ENCODE results near the gene CEP112.

Gene CEP112

GRCh38 chr17:65655706-65656105 lies 536.2 kb downstream of the CEP112 start:
- DNase-seq (ENCODE audit: low read depth in 3 of 3) = no peak

GRCh38 chr17:65644545-65644944 lies 547.4 kb downstream of the CEP112 start:
- DNase-seq (ENCODE audit: low read depth in 3 of 3) = no peak

GRCh38 chr17:65638221-65638975 lies 553.5 kb downstream of the CEP112 start:
- DNase-seq (ENCODE audit: low read depth in 3 of 3) = no peak

- DNase-seq (ENCODE audit: low read depth in 3 of 3) = no peak
Observed at GRCh38 chr17:65637786-65638185, 554.1 kb downstream of the CEP112 start.

GRCh38 chr17:65634533-65634932 lies 557.4 kb downstream of the CEP112 start:
- DNase-seq (ENCODE audit: low read depth in 3 of 3) = no peak

- DNase-seq (ENCODE audit: low read depth in 3 of 3) = no peak
Observed at GRCh38 chr17:65633988-65634387, 557.9 kb downstream of the CEP112 start.

- DNase-seq (ENCODE audit: low read depth in 3 of 3) = no peak
Observed at GRCh38 chr17:65633146-65633881, 558.6 kb downstream of the CEP112 start.

- DNase-seq (ENCODE audit: low read depth in 3 of 3) = no peak
Observed at GRCh38 chr17:65630502-65630901, 561.4 kb downstream of the CEP112 start.

- DNase-seq (ENCODE audit: low read depth in 3 of 3) = no peak
Observed at GRCh38 chr17:65629234-65629690, 562.7 kb downstream of the CEP112 start.

GRCh38 chr17:65628644-65629036 lies 563.3 kb downstream of the CEP112 start:
- no peak for DNase-seq (ENCODE audit: low read depth in 3 of 3)

GRCh38 chr17:65627891-65628643 lies 563.9 kb downstream of the CEP112 start:
- DNase-seq (ENCODE audit: low read depth in 3 of 3) = no peak

- no peak for DNase-seq (ENCODE audit: low read depth in 3 of 3)
Observed at GRCh38 chr17:65627108-65627507, 564.8 kb downstream of the CEP112 start.

GRCh38 chr17:65626451-65626850 lies 565.5 kb downstream of the CEP112 start:
- DNase-seq (ENCODE audit: low read depth in 3 of 3) = no peak

GRCh38 chr17:65618516-65618915 lies 573.4 kb downstream of the CEP112 start:
- no peak for DNase-seq (ENCODE audit: low read depth in 3 of 3)

- DNase-seq (ENCODE audit: low read depth in 3 of 3) = no peak
Observed at GRCh38 chr17:65617496-65617895, 574.4 kb downstream of the CEP112 start.

- no peak for DNase-seq (ENCODE audit: low read depth in 3 of 3)
Observed at GRCh38 chr17:65609749-65610148, 582.2 kb downstream of the CEP112 start.

GRCh38 chr17:65609286-65609685 lies 582.6 kb downstream of the CEP112 start:
- DNase-seq (ENCODE audit: low read depth in 3 of 3) = no peak

GRCh38 chr17:65604070-65604469 lies 587.9 kb downstream of the CEP112 start:
- DNase-seq (ENCODE audit: low read depth in 3 of 3) = no peak

- DNase-seq (ENCODE audit: low read depth in 3 of 3) = no peak
Observed at GRCh38 chr17:65601881-65602280, 590.1 kb downstream of the CEP112 start.

- no peak for DNase-seq (ENCODE audit: low read depth in 3 of 3)
Observed at GRCh38 chr17:65601145-65601544, 590.8 kb downstream of the CEP112 start.

GRCh38 chr17:65600518-65600917 lies 591.4 kb downstream of the CEP112 start:
- no peak for DNase-seq (ENCODE audit: low read depth in 3 of 3)

GRCh38 chr17:65599650-65600049 lies 592.3 kb downstream of the CEP112 start:
- no peak for DNase-seq (ENCODE audit: low read depth in 3 of 3)

All from stimulated activated CD4-positive, alpha-beta T cell treated with anti-CD3 and anti-CD28 coated beads, TNF-alpha, amount 100 ng/mL, for 24 hours (primary cell).